ENCODE data around the gene SOCS3.

The SOCS3 gene

DNA sequence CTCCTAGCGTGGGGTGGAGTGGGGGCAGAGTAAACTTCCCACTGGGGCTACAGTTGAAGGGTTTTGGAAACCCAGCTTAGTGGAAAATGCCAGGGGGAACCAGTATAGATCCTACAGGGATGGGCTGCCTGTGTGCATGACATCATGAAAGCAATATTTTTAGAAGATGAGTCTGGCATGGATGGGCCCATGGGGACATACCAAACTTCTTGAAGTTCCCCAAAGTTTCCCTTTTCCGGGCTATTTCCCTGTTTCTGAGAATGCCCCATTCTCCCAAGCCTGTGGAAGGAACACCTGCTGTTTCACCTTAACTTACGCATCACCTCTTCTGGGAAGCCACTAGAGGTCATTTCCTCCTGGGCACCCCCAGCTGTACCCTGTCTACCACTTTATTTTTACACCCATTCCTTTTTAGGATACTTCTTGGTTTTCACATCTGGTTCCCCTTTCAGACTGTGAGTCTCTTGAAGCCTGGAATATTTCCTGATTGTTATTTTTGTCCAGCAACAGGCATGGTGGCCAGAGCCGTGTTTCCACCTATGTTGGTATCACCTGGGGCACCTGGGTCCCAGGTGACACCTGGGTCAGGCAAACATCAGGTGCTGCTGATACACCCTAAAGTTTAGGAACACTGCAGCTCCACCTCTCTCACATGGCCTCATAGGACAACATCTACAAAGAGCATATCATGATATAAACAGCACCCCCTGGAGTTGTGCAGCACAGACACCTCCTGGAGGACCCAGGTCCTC lies 9.8 kb downstream of the SOCS3 start:
- H3K27me3 Mint-ChIP-seq, result no peaks in the 10 kb centered on the region
- H3K4me1 Mint-ChIP-seq, result peaks cover 67% of the 10 kb centered on the region
- no peak overlapping the region for H3K27ac Mint-ChIP-seq (ENCODE audit: low read depth)
- no peak for ATAC-seq (replicated peaks; ENCODE audit: extremely low read depth, poor library complexity, severe bottlenecking)
- H3K36me3 Mint-ChIP-seq (ENCODE audit: insufficient read depth), result no peaks in the 10 kb centered on the region
- H3K4me3 Mint-ChIP-seq, result no peak overlapping the region
- no peak for DNase-seq (ENCODE audit: low spot score in 2 of 2)
- no peaks in the 10 kb centered on the region for H3K9me3 Mint-ChIP-seq

DNA sequence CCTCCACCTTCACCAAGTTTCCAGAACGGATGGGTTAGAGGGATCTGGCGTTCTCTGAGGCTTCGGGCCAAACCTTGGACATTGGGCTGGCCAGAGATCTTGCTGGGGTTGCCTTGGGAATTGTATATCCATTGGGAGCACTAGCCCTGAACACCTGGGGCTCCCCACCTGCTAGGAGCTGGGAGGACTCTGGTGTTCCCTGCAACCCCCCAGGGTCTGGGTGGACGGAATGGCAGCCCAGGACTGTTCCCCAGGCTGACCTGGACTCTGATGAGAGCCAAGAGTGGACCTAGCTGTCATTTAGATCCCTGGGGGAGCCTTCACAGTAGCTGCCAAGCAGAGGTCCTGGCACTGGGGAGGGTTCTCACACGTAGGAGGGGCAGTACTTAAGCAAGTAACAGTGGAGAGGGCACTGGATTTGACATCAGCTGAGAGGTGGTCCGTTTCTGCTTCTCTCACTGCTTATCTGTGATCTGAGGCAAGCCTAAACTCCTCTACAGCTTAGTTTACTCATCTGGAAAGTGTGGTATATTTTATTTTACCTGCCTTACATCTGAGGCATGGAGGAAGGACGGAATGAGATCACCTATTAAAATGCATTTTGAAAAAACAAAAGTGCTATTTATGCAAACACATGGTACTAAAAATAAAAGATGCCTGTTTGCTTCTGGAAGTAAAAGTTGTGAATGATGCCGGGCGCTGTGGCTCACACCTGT lies 11.7 kb downstream of the SOCS3 start:
- Mint-ChIP-seq H3K27me3 (no peaks in the 10 kb centered on the region), H3K4me3 (no peak overlapping the region), H3K4me1 (peaks cover 66% of the 10 kb centered on the region), H3K36me3 (ENCODE audit: insufficient read depth) (peaks cover 5% of the 10 kb centered on the region), H3K9me3 (no peaks in the 10 kb centered on the region), H3K27ac (ENCODE audit: low read depth) (no peak overlapping the region)
- DNase-seq (ENCODE audit: low spot score in 2 of 2), result no peak
- ATAC-seq (replicated peaks; ENCODE audit: extremely low read depth, poor library complexity, severe bottlenecking), result no peak

DNA sequence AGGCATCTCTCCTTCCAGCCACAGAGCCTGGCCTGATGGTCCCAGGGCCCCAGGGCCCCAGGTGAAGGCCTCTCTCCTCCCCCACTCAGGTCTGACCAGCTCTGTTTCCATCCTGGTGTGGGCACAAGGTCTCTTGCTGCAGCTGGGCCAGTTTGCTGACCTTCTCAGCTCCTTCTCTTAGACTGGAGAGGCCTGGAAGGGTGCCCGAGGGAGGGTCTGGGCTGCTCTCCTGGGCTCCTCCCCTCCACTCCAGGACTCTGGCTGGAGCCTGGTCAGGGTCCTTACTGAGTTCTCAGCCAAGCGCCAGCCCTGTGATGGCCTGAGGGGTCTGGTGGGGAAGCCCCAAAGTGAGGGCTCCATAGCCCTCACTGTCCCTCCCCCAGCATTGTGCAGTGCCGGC lies 12.4 kb downstream of the SOCS3 start:
- peak overlapping the region; percentile 58 for H3K27ac Mint-ChIP-seq (ENCODE audit: low read depth)
- H3K27me3 Mint-ChIP-seq, result no peaks in the 10 kb centered on the region
- peaks cover 71% of the 10 kb centered on the region for H3K4me1 Mint-ChIP-seq
- DNase-seq (ENCODE audit: low spot score in 2 of 2) (no peak), ATAC-seq (replicated peaks; ENCODE audit: extremely low read depth, poor library complexity, severe bottlenecking) (no peak)
- no peaks in the 10 kb centered on the region for H3K9me3 Mint-ChIP-seq
- H3K36me3 Mint-ChIP-seq (ENCODE audit: insufficient read depth), result peaks cover 7% of the 10 kb centered on the region
- H3K4me3 Mint-ChIP-seq, result no peak overlapping the region

DNA sequence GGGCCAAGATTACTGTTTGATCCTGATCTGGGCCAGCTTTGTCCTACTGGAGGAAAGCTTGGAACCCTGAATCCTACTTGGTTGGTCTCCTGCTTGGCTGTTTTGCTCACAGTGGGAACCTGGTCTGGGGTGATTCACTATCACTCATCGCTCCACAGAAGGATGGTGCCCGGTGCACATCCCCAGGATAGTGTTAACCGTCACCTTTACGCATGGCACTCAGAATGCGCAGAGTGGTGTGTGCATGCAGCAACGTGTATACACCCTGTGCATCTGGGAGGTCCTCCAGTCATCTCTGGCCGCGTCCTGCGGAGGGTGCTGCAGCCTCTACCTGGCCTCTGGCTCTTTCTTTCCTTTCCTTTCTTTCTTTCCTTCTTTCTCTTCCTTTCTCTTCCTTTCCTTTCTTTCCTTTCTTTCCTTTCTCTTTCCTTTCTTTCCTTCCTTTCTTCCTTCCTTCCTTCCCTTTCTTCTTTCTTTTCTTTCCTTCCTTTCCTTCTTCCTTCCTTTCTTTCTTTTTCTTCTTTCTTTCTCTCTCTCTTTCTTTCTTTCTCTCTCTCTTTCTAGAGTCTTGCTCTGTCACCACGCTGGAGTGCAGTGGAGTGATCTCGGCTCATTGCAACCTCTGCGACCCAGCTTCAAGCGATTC lies 13.1 kb downstream of the SOCS3 start:
- Mint-ChIP-seq H3K27me3 (no peaks in the 10 kb centered on the region), H3K4me3 (no peak overlapping the region), H3K4me1 (peaks cover 68% of the 10 kb centered on the region), H3K27ac (ENCODE audit: low read depth) (peak overlapping the region; percentile 58), H3K36me3 (ENCODE audit: insufficient read depth) (peaks cover 7% of the 10 kb centered on the region), H3K9me3 (no peaks in the 10 kb centered on the region)
- ATAC-seq (replicated peaks; ENCODE audit: extremely low read depth, poor library complexity, severe bottlenecking), result no peak
- no peak for DNase-seq (ENCODE audit: low spot score in 2 of 2)

DNA sequence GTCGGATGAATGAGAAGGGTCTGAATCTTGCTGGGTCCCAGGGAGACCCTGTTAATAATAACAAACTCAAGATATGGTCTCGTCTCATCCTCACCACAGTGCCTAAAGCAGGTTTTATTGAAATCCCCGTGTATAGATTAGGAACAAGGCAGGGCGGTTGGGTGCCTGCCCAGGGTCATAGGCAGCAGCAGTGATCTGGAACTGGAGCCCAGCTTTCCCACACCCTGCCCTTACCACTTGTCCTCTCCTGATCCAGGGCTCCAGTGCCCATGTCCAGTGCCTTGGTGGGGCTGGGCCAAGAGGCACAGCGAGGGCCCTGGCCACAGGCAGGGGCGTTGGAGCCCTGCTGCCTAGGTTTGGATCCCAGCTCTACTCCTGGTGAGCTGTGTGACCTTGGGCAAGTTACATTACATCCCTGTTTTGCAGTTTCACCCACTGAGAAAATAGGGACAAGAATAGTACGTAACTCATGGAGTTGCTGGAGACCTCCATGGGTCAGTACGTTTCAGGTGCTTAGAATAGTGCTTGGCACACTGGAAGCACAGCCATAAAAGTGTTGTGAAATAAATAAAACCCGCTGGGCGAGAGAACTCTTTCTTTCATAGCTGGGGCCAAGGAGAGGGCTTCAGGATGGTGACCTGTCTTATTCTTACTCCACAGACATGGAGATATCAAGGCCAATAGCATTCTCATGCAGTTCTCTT lies 13.9 kb downstream of the SOCS3 start:
- Mint-ChIP-seq H3K9me3 (no peaks in the 10 kb centered on the region), H3K27me3 (no peaks in the 10 kb centered on the region), H3K27ac (ENCODE audit: low read depth) (no peak overlapping the region), H3K4me1 (peaks cover 69% of the 10 kb centered on the region), H3K36me3 (ENCODE audit: insufficient read depth) (peaks cover 7% of the 10 kb centered on the region), H3K4me3 (no peak overlapping the region)
- DNase-seq (ENCODE audit: low spot score in 2 of 2) (no peak), ATAC-seq (replicated peaks; ENCODE audit: extremely low read depth, poor library complexity, severe bottlenecking) (no peak)

DNA sequence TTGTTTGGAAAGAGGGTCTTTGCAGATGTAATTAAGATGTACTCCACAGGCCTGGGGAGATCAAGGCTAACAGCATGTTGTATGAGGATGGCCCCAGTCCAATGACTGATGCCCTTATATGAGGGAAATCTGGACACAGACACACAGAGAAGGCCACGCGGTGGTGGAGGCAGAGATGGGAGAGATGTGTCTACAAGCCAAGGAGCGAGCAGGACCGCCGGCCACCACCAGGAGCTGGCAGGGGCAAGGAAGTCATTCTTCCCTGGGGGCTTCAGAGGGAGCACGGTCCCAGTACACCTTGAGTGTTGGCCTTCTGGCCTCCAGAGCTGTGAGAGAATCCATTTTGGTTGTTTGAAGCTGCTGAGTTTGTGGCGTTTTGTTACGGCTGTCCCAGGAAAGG lies 14.7 kb downstream of the SOCS3 start:
- peaks cover 8% of the 10 kb centered on the region for H3K36me3 Mint-ChIP-seq (ENCODE audit: insufficient read depth)
- H3K9me3 Mint-ChIP-seq, result no peaks in the 10 kb centered on the region
- ATAC-seq (replicated peaks; ENCODE audit: extremely low read depth, poor library complexity, severe bottlenecking) (no peak), DNase-seq (ENCODE audit: low spot score in 2 of 2) (no peak)
- no peaks in the 10 kb centered on the region for H3K27me3 Mint-ChIP-seq
- peak overlapping the region; percentile 14 for H3K4me3 Mint-ChIP-seq
- peak overlapping the region; percentile 25 for H3K27ac Mint-ChIP-seq (ENCODE audit: low read depth)
- H3K4me1 Mint-ChIP-seq, result peaks cover 70% of the 10 kb centered on the region

DNA sequence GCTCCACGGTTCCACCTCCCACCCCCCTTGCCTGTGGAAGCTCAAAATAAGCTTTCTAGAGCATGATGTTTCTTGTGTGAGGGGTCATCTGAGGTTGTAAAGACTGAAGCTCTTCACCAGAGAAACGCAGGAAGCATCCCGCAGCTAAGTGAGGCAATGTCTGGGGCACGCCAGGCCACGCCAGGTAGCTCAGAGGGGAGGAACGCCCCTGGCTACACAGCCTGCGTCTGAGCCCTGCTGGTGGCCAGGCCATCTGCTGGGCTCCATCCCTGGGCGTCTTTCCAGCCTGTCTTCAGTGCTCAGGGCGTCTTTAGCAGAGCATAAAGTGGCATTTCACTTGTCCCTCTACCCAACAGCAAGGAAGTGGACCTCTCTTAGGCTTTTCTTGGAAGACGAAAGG lies 15.2 kb downstream of the SOCS3 start:
- Mint-ChIP-seq H3K27ac (ENCODE audit: low read depth) (peak overlapping the region; percentile 25), H3K27me3 (no peaks in the 10 kb centered on the region), H3K36me3 (ENCODE audit: insufficient read depth) (peaks cover 8% of the 10 kb centered on the region), H3K4me3 (peak overlapping the region; percentile 75), H3K9me3 (no peaks in the 10 kb centered on the region), H3K4me1 (peaks cover 68% of the 10 kb centered on the region)
- ATAC-seq (replicated peaks; ENCODE audit: extremely low read depth, poor library complexity, severe bottlenecking), result no peak
- no peak for DNase-seq (ENCODE audit: low spot score in 2 of 2)

DNA sequence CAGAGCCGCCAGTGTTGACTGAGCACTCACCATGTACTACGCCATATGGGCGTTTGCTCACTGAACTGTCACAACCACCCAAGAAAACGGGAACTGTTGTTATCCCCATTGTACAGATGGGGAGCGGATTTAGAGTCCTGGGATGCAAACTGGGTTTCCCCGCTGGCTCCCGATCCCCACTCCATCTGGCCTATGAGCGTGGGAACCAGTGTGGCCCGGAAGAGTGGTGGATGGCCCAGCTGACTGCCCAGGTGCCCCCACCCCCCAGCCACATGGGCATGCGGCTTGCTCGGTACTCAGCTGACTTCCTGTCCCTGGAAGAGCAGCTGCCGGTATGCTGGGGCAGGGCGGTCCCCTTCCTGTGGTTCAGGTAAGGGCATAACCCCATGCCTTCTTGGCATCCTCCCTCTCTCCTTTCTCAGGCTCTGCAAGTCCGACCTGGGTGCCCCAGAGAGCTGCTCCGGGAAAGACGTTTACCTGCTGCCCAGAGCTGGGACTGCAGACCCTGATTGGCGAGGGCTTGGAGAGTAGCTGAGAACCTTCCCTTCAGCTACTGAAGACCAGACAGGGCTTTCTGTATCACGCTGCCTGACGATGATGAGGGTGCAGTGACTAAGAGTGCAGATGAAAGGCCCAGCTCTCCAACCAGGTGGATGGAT lies 16.2 kb downstream of the SOCS3 start:
- peak; percentile 95 for ATAC-seq (replicated peaks; ENCODE audit: extremely low read depth, poor library complexity, severe bottlenecking)

DNA sequence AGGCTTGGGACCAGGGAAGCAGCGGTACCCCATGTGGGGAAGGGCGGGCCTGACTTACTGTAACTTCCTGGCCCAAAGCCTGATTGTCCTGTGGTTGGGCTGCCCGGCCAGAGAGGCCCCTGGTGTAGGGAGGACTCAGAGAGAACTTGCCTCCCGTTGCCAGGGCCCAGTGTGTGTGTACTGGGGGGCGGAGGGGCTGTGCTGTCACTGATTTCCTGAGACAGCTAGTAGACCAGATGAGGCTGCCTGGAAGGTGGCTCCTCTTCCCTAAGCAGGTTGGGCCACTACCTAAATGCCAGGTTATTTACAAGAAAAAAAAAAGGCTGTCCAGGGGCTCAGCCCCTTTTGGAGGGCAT lies 16.7 kb downstream of the SOCS3 start:
- Mint-ChIP-seq H3K36me3 (ENCODE audit: insufficient read depth) (peaks cover 8% of the 10 kb centered on the region), H3K4me3 (peak overlapping the region; percentile 75), H3K4me1 (peaks cover 68% of the 10 kb centered on the region), H3K27me3 (no peaks in the 10 kb centered on the region), H3K9me3 (no peaks in the 10 kb centered on the region), H3K27ac (ENCODE audit: low read depth) (peak overlapping the region; percentile 84)
- ATAC-seq (replicated peaks; ENCODE audit: extremely low read depth, poor library complexity, severe bottlenecking) (peak; percentile 22), DNase-seq (ENCODE audit: low spot score in 2 of 2) (no peak)

More for the DNA sequence above, 16.2 kb downstream of the SOCS3 start:
- DNase-seq (ENCODE audit: low spot score in 2 of 2), result peak; percentile 53 to 67
- no peaks in the 10 kb centered on the region for H3K9me3 Mint-ChIP-seq
- H3K4me3 Mint-ChIP-seq, result peak overlapping the region; percentile 75
- H3K27me3 Mint-ChIP-seq, result no peaks in the 10 kb centered on the region
- peak overlapping the region; percentile 84 for H3K27ac Mint-ChIP-seq (ENCODE audit: low read depth)
- peaks cover 70% of the 10 kb centered on the region for H3K4me1 Mint-ChIP-seq
- peaks cover 8% of the 10 kb centered on the region for H3K36me3 Mint-ChIP-seq (ENCODE audit: insufficient read depth)

DNA sequence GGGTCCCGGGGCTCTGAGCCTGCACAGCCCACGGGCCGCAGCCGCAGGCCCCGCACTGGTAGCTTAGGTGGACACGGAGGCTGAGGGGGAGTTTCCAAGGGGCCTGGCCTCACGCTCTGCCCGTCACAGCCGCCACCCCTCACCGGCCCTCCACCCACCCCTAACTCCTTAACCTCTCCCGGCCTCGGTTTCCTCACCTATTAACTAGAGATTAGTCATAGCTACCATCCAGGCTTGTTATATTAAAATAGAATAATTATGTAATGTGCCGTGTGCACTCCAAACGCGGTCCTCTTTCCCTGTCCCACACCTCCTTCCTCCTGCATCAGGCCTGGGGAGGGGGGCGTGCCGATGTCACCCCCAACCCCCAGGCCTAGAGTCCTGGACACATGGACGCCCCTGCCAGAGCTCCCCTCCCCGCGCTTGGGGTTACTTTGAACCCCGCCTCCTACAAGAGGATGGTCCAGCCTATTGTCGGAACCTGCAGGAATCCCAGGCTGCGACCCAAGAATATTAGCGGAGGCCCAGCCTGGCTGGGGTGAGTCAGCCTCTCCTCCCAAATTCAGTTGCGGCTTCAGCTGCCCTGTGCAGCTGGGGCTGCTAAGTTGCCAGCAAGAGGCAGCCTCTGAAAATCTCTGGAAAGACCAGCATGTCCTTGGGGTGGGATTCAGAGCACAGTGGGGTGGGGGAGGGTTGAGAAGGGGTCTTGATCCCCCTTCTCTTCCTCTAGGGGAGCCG lies 17.3 kb downstream of the SOCS3 start:
- Mint-ChIP-seq H3K36me3 (ENCODE audit: insufficient read depth) (peaks cover 8% of the 10 kb centered on the region), H3K4me1 (peaks cover 63% of the 10 kb centered on the region), H3K4me3 (peak overlapping the region; percentile 75), H3K9me3 (no peaks in the 10 kb centered on the region), H3K27me3 (no peaks in the 10 kb centered on the region), H3K27ac (ENCODE audit: low read depth) (peak overlapping the region; percentile 84)
- ATAC-seq (replicated peaks; ENCODE audit: extremely low read depth, poor library complexity, severe bottlenecking), result no peak
- DNase-seq (ENCODE audit: low spot score in 2 of 2), result no peak

DNA sequence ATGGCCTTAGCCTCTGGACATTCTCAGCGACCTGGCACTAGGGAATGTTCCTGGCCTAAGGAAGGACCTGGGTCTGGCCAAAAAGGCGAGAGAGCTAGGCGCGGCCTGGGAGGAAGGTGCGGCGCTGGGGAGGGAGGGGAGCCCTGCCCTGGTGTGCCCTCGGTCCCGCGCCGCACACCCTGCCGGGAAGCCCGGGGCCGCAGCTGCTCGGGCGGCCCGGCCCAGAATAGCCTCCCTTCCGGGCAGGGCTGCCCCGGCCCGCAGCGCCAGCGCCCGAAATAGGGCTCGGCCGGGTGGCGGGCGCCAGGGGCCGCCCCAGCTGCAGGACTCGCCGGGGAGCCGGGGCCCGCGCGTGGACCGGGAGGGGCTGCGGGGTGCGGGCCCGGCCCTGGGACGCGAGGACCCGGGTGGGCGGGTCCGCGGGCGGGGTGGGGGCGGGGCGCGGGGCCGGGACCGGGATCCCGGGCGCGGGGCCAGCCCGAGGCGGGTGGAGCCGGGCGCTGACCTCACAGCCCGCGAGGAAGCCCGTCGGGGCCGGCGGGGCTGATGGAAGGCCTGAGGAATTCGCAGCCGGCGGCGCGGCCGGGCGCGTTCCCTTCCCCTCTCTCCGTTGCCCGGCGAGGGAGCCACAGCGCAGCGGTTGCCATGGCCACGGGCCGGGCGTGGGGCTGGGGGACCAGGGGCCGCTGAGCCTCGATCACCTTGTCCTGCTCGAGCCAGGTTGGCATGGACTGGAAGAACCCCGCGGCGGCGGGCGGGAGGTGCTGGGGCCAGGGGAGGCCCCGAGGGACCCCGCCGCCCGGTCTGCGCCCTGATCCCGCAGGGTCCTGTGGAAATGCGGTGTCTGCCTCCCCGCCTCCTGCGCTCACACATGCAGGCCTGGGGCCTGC lies 18.1 kb downstream of the SOCS3 start:
- Mint-ChIP-seq H3K9me3 (no peaks in the 10 kb centered on the region), H3K27ac (ENCODE audit: low read depth) (no peak overlapping the region), H3K36me3 (ENCODE audit: insufficient read depth) (peaks cover 8% of the 10 kb centered on the region), H3K4me1 (peaks cover 54% of the 10 kb centered on the region), H3K27me3 (no peaks in the 10 kb centered on the region), H3K4me3 (peak overlapping the region; percentile 75)
- DNase-seq (ENCODE audit: low spot score in 2 of 2) (no peak), ATAC-seq (replicated peaks; ENCODE audit: extremely low read depth, poor library complexity, severe bottlenecking) (no peak)

Data from central memory CD8-positive, alpha-beta T cell (primary cell).